Iris pigment epithelial cell (primary cell): Measurements from ENCODE around the gene MAGEA2.
"Not testable (repeated sequence)": the region's sequence is repeated elsewhere in the genome, so short reads cannot be mapped to it uniquely, and the experiment has no call there.

Source experiments
- DNase-seq: peaks from one replicate; pipeline ENCODE4 v3.0.0-alpha.2; 2011; ENCODE audit warnings: low read depth

MAGEA2 gene

DNA sequence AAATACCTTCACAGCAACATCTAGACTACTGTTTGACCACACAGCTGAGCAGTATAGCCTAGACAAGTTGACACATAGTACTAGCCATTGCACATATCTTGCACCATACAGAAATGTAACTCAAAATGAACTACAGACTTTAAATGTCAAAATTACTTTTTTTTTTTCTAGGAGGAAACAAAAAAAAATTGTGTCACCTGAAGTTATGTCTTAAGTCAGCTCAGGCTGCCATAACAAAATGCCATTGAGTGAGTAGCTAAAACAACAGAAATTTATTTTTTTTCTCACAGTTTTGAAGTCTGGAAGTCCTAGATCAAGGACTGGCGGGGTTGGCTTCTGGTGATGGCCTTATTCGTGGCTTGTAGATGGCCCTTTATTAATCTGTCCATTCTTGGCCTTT lies 44.5 kb downstream of the MAGEA2 start, which contains the start of gene CSAG2:
Gene CSAG2 (minus strand): TSS at position 101 of the 400 bp plus-strand sequence. CDS start 161 bp downstream, outside the sequence.
- not testable (repeated sequence) for DNase-seq

DNA sequence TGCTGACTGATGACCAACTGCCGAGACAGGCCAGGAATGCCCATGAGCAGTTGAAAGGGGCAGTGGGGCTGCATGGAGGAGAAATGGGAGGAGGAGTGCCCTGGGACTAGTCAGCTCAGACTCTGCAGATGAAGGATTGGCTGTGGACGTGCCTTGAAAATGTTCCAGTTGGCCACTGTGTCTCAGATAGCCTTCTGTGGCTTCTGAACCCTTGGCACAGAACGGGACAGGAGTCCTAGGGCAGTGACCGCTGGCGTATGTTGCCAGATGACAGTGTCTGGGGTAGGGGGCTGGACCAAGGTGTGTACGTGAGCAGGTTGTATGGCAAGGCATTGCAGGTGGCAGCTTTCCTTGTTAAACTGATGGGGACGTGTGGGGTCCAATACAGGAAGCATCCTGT lies 47.1 kb downstream of the MAGEA2 start:
- not testable (repeated sequence) for DNase-seq

DNA sequence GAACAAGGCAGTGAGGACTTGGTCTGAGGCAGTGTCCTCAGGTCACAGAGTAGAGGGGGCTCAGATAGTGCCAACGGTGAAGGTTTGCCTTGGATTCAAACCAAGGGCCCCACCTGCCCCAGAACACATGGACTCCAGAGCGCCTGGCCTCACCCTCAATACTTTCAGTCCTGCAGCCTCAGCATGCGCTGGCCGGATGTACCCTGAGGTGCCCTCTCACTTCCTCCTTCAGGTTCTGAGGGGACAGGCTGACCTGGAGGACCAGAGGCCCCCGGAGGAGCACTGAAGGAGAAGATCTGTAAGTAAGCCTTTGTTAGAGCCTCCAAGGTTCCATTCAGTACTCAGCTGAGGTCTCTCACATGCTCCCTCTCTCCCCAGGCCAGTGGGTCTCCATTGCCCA lies 53.3 kb downstream of the MAGEA2 start:
- DNase-seq, result not testable (repeated sequence)
